Liver (tissue), 9 donors: Measurements from ENCODE around the gene PLAC9. TPM values are rescaled to one million over a fixed set of nuclear protein-coding genes. Genes with fewer than 3 reads are reported as not detected.

Experiments used
- DNase-seq: peaks from one replicate; pipeline ENCODE4 v3.0.0-alpha.2; 2017; ENCODE audit warnings: low spot score
- H3K27ac ChIP-seq, 2 donors: one replicate each; pipeline ENCODE4 v1.7.0; 2013; ENCODE audit warnings: inconsistent platforms in 2 of 2, low read length in 2 of 2, control low read depth in 1 of 2, low read depth in 1 of 2, mild to moderate bottlenecking in 1 of 2
- H3K27me3 ChIP-seq, 4 donors: one replicate each; pipeline versions ENCODE4 v1.6.1 to v1.7.0; 2013; ENCODE audit warnings: low read length in 3 of 4, inconsistent platforms in 1 of 4, mild to moderate bottlenecking in 1 of 4, moderate library complexity in 1 of 4; ENCODE audit not compliant: control insufficient read depth in 4 of 4, insufficient read depth in 4 of 4
- H3K36me3 ChIP-seq, 4 donors: one replicate each; pipeline versions ENCODE4 v1.6.1 to v1.7.0; 2013; ENCODE audit warnings: low read length in 3 of 4, mild to moderate bottlenecking in 3 of 4, low read depth in 1 of 4, moderate library complexity in 1 of 4; ENCODE audit not compliant: control insufficient read depth in 4 of 4, insufficient read depth in 3 of 4
- H3K4me1 ChIP-seq, 4 donors: one replicate each; pipeline versions ENCODE4 v1.6.1 to v1.7.0; 2013; ENCODE audit warnings: low read length in 3 of 4, mild to moderate bottlenecking in 3 of 4, moderate library complexity in 1 of 4; ENCODE audit not compliant: control insufficient read depth in 4 of 4, insufficient read depth in 4 of 4
- H3K4me3 ChIP-seq, 3 donors: one replicate each; pipeline versions ENCODE4 v1.6.1 to v1.7.0; 2013; ENCODE audit warnings: low read length in 3 of 3, control low read depth in 1 of 3, low read depth in 1 of 3, mild to moderate bottlenecking in 1 of 3
- H3K9ac ChIP-seq, 2 donors: one replicate each; pipeline ENCODE4 v1.7.0; 2013; ENCODE audit warnings: low read length in 2 of 2, mild to moderate bottlenecking in 2 of 2, moderate library complexity in 2 of 2, control low read depth in 1 of 2, low read depth in 1 of 2
- H3K9me3 ChIP-seq, 4 donors: one replicate each; pipeline versions ENCODE4 v1.6.1 to v1.7.0; 2013; ENCODE audit warnings: low read length in 3 of 4; ENCODE audit not compliant: control insufficient read depth in 4 of 4
- ATF3 ChIP-seq: IDR thresholded peaks from 2 replicates; pipeline ENCODE4 v1.6.1; 2016; ENCODE audit warnings: antibody characterized with exemption
- CTCF ChIP-seq: fragments of 150-350 bp; IDR thresholded peaks from 2 replicates; pipeline ENCODE4 v1.5.1; 2017; ENCODE audit warnings: improper control_type of control experiment, low read depth, low read length; ENCODE audit not compliant: missing input control
- EGR1 ChIP-seq, 2 donors: IDR thresholded peaks; 2 replicates each; pipeline ENCODE4 v1.6.1; 2016 to 2018; ENCODE audit warnings: antibody characterized with exemption in 2 of 2, low read depth in 2 of 2
- FOXA1 ChIP-seq: IDR thresholded peaks from 2 replicates; pipeline ENCODE4 v1.6.1; 2016; ENCODE audit warnings: antibody characterized with exemption
- FOXA2 ChIP-seq: IDR thresholded peaks from 2 replicates; pipeline ENCODE4 v1.6.1; 2016; ENCODE audit warnings: antibody characterized with exemption
- GABPA ChIP-seq, 2 donors: IDR thresholded peaks in 1 of 2; conservative IDR thresholded peaks in 1 of 2; 2 replicates each; pipeline ENCODE4 v1.6.1; 2016; ENCODE audit warnings: antibody characterized with exemption in 2 of 2, mild to moderate bottlenecking in 1 of 2, moderate library complexity in 1 of 2
- HNF4A ChIP-seq, 2 donors: conservative IDR thresholded peaks; 2 replicates each; pipeline ENCODE4 v1.6.1; 2016; ENCODE audit warnings: antibody characterized with exemption in 2 of 2, mild to moderate bottlenecking in 2 of 2
- HNF4G ChIP-seq: IDR thresholded peaks from 2 replicates; pipeline ENCODE4 v1.6.1; 2016; ENCODE audit warnings: antibody characterized with exemption
- JUND ChIP-seq, 2 donors: IDR thresholded peaks; 2 replicates each; pipeline ENCODE4 v1.6.1; 2016; ENCODE audit warnings: antibody characterized with exemption in 2 of 2
- NR2F2 ChIP-seq: IDR thresholded peaks from 2 replicates; pipeline ENCODE4 v1.6.1; 2016; ENCODE audit warnings: antibody characterized with exemption
- RAD21 ChIP-seq, 2 donors: IDR thresholded peaks; 2 replicates each; pipeline ENCODE4 v1.6.1; 2016; ENCODE audit warnings: antibody characterized with exemption in 2 of 2, mild to moderate bottlenecking in 2 of 2
- REST ChIP-seq: IDR thresholded peaks from 2 replicates; pipeline ENCODE4 v1.6.1; 2016; ENCODE audit warnings: antibody characterized with exemption, mild to moderate bottlenecking
- RXRA ChIP-seq, 2 donors: IDR thresholded peaks; 2 replicates each; pipeline ENCODE4 v1.6.1; 2017 to 2018; ENCODE audit warnings: antibody characterized with exemption in 2 of 2, mild to moderate bottlenecking in 1 of 2
- SP1 ChIP-seq: IDR thresholded peaks from 2 replicates; pipeline ENCODE4 v1.6.1; 2018; ENCODE audit warnings: antibody characterized with exemption, mild to moderate bottlenecking
- TAF1 ChIP-seq: conservative IDR thresholded peaks from 2 replicates; pipeline ENCODE4 v1.6.1; 2016; ENCODE audit warnings: antibody characterized with exemption, mild to moderate bottlenecking
- YY1 ChIP-seq: IDR thresholded peaks from 2 replicates; pipeline ENCODE4 v1.6.1; 2016; ENCODE audit warnings: antibody characterized with exemption, mild to moderate bottlenecking
- WGBS: extraction: QIAGEN DNeasy Blood & Tissue Kit; methylation state at CpG from one replicate; pipeline ENCODE4 v1.1.7; 2013; 5-methylcytosine and 5-hydroxymethylcytosine counted together
- polyA plus RNA-seq, 2 donors: library from polyadenylated mRNA; stranded (reverse) in 1 of 2; unstranded in 1 of 2; fragments of 200-250 nt in 1 of 2; fragments of >200 nt in 1 of 2; fragmentation: Nextera tagmentation in 1 of 2; extraction: Ambion mirVana in 1 of 2; gene quantifications; one replicate each; pipeline versions ENCODE4 v1.2.1 to v1.2.3, GENCODE V29; 2013 to 2015
- total RNA-seq, 2 donors: library from RNA; depleted of rRNA; stranded (reverse); fragments of >200 nt; gene quantifications; one replicate each; pipeline ENCODE4 v1.2.3, GENCODE V29; 2014
- TF ChIP-seq, protein P1 (sequence below): IDR thresholded peaks from 2 replicates; pipeline ENCODE4 v1.6.1; 2016; ENCODE audit warnings: antibody characterized with exemption
- TF ChIP-seq, protein P2 (sequence below): IDR thresholded peaks from 2 replicates; pipeline ENCODE4 v1.6.1; 2016; ENCODE audit warnings: antibody characterized with exemption
- donor health status: healthy.
- donor health status: healthy.
- donor health status: healthy.
- donor health status: healthy.
- donor health status: healthy.

The PLAC9 gene
- total and polyA plus RNA-seq, 4 donors, result 0.67 to 5.6 (median 2.1) TPM

- TF ChIP-seq EGR1 (IDR thresholded peaks at IDR 0.05; ENCODE audit: low read depth in 2 of 2) (no peak), RAD21 (IDR thresholded peaks at IDR 0.05) (no peak), JUND (IDR thresholded peaks at IDR 0.05) (no peak)
Observed at GRCh38 chr10:80170641-80171040, 38.1 kb downstream of the PLAC9 start (continued).

- no peak overlapping the region for H3K9ac ChIP-seq
- H3K27ac ChIP-seq, result no peak overlapping the region
- no peaks in the 10 kb centered on the region for H3K4me1 ChIP-seq
- H3K27me3 ChIP-seq, result no peaks in the 10 kb centered on the region
- peaks cover 0 to 10% (median 4%) of the 10 kb centered on the region in 4 donors for H3K36me3 ChIP-seq
- 86% methylated on average over 7 of the region's 7 CpGs for WGBS
- H3K9me3 ChIP-seq, result no peaks in the 10 kb centered on the region
- H3K4me3 ChIP-seq, result no peak overlapping the region
- no peak for DNase-seq
- TF ChIP-seq GABPA (IDR thresholded peaks at IDR 0.05 in 1 of 2, conservative IDR thresholded peaks at IDR 0.05 in 1 of 2), result no peak
- TF ChIP-seq, protein P1, sequence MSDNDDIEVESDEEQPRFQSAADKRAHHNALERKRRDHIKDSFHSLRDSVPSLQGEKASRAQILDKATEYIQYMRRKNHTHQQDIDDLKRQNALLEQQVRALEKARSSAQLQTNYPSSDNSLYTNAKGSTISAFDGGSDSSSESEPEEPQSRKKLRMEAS, result no peak
- no peak for TF ChIP-seq REST
- TF ChIP-seq RXRA (IDR thresholded peaks at IDR 0.05), result no peak
- TF ChIP-seq RAD21 (IDR thresholded peaks at IDR 0.05), result no peak
- no peak for TF ChIP-seq ATF3
- TF ChIP-seq JUND (IDR thresholded peaks at IDR 0.05), result no peak
- no peak for TF ChIP-seq TAF1
- no peak for TF ChIP-seq HNF4A (conservative IDR thresholded peaks at IDR 0.05)
- no peak for TF ChIP-seq EGR1 (IDR thresholded peaks at IDR 0.05; ENCODE audit: low read depth in 2 of 2)
- TF ChIP-seq SP1, result no peak
- TF ChIP-seq, protein P2, sequence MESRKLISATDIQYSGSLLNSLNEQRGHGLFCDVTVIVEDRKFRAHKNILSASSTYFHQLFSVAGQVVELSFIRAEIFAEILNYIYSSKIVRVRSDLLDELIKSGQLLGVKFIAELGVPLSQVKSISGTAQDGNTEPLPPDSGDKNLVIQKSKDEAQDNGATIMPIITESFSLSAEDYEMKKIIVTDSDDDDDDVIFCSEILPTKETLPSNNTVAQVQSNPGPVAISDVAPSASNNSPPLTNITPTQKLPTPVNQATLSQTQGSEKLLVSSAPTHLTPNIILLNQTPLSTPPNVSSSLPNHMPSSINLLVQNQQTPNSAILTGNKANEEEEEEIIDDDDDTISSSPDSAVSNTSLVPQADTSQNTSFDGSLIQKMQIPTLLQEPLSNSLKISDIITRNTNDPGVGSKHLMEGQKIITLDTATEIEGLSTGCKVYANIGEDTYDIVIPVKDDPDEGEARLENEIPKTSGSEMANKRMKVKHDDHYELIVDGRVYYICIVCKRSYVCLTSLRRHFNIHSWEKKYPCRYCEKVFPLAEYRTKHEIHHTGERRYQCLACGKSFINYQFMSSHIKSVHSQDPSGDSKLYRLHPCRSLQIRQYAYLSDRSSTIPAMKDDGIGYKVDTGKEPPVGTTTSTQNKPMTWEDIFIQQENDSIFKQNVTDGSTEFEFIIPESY, result no peak
- TF ChIP-seq FOXA2, result no peak
Observed at GRCh38 chr10:80171248-80171660, 38.7 kb downstream of the PLAC9 start.

DNA sequence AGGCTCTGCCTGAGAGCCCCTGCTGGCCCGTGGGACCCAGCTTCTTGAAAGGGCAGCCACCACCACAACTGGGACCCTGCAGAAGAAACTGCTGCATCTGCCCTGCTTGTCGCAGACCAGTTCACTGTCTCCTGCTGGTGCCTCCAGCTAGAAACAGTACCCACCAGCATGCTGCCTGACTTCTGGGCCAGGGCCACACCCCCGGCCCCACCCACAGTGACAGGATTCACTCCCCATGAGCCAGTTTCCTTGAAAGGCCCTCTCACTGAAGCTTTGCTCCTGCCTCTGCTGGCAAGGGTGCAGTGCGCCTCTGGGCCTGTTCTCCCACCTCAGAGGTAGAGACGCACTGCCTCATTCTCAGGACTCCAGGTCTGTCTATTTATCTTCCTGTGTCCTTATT lies 40.4 kb downstream of the PLAC9 start:
- H3K27ac ChIP-seq, result no peak overlapping the region
- WGBS, result 90% methylated on average over 5 of the region's 5 CpGs
- no peak overlapping the region for H3K9ac ChIP-seq
- H3K4me3 ChIP-seq, result no peak overlapping the region
- DNase-seq, result no peak
- TF ChIP-seq NR2F2, result no peak
- TF ChIP-seq CTCF, result no peak
- no peak for TF ChIP-seq SP1
- no peak for TF ChIP-seq HNF4G
- TF ChIP-seq ATF3, result no peak
- TF ChIP-seq, protein P1, result no peak
- TF ChIP-seq HNF4A (conservative IDR thresholded peaks at IDR 0.05), result no peak
- no peak for TF ChIP-seq FOXA2
- TF ChIP-seq FOXA1, result no peak
- no peak for TF ChIP-seq RXRA (IDR thresholded peaks at IDR 0.05)
- no peak for TF ChIP-seq GABPA (IDR thresholded peaks at IDR 0.05 in 1 of 2, conservative IDR thresholded peaks at IDR 0.05 in 1 of 2)
- no peak for TF ChIP-seq JUND (IDR thresholded peaks at IDR 0.05)
- no peak for TF ChIP-seq REST
- TF ChIP-seq RAD21 (IDR thresholded peaks at IDR 0.05), result no peak
- no peak for TF ChIP-seq YY1
- no peaks in the 10 kb centered on the region for H3K4me1 ChIP-seq
- no peaks in the 10 kb centered on the region for H3K9me3 ChIP-seq
- H3K36me3 ChIP-seq, result peaks cover 0 to 9% (median 3%) of the 10 kb centered on the region in 4 donors
- H3K27me3 ChIP-seq, result no peaks in the 10 kb centered on the region
